B cell (primary cell): ENCODE data around the gene RALGAPA2.

Experiments
- CTCF ChIP-seq: fragments of 200-600 bp; IDR thresholded peaks from one replicate; pipeline ENCODE4 v1.8.0; 2022; ENCODE audit warnings: antibody characterized with exemption, mild to moderate bottlenecking
- EZH2 ChIP-seq: IDR thresholded peaks from 2 replicates; pipeline ENCODE4 v1.6.1; 2012; ENCODE audit warnings: borderline replicate concordance, low read depth, mild to moderate bottlenecking, moderate library complexity, low read length; ENCODE audit not compliant: insufficient read depth, poor library complexity, severe bottlenecking

- no peak for TF ChIP-seq CTCF
- TF ChIP-seq EZH2 = no peak
Observed at GRCh38 chr20:20603339-20603990, 109.0 kb downstream of the RALGAPA2 start.
